Keratinocyte (primary cell): ENCODE measurements around the gene BCL2. TPM values are rescaled to one million over a fixed set of nuclear protein-coding genes. Genes with fewer than 3 reads are reported as not detected.

Source experiments
- DNase-seq: peaks from one replicate; pipeline ENCODE4 v3.0.0-alpha.2; 2011; ENCODE audit warnings: low read depth, missing footprints, low spot score
- FAIRE-seq: peaks from 2 replicates; lab custom pipeline; 2011; peaks lifted over from hg19 to GRCh38; lab: Jason Lieb, UNC
- H2AFZ ChIP-seq: 2 replicates; pipeline ENCODE4 v1.6.0; 2012; ENCODE audit warnings: low read length, control low read depth, inconsistent platforms; ENCODE audit not compliant: control insufficient read depth
- H3K27ac ChIP-seq: 2 replicates; pipeline ENCODE4 v1.5.1; 2011; ENCODE audit warnings: low read length; ENCODE audit not compliant: control insufficient read depth, insufficient read depth
- H3K27me3 ChIP-seq: 3 replicates; pipeline ENCODE4 v1.6.0; 2011; ENCODE audit warnings: low read length; ENCODE audit not compliant: control insufficient read depth, insufficient read depth; ENCODE audit errors: extremely low read depth
- H3K36me3 ChIP-seq, 2 experiments: 2 replicates in 1 of 2; 3 replicates in 1 of 2; pipeline ENCODE4 v1.5.1; 2011; ENCODE audit warnings: low read length in 2 of 2, mild to moderate bottlenecking in 1 of 2; ENCODE audit not compliant: control insufficient read depth in 2 of 2, insufficient read depth in 2 of 2; ENCODE audit errors: extremely low read depth in 1 of 2
- H3K4me1 ChIP-seq: 3 replicates; pipeline ENCODE4 v1.5.1; 2011; ENCODE audit warnings: low read length; ENCODE audit not compliant: control insufficient read depth, insufficient read depth; ENCODE audit errors: extremely low read depth
- H3K4me2 ChIP-seq: 3 replicates; pipeline ENCODE4 v1.6.0; 2011; ENCODE audit warnings: low read depth, low read length; ENCODE audit not compliant: control insufficient read depth, insufficient read depth; ENCODE audit errors: extremely low read depth
- H3K4me3 ChIP-seq, 3 experiments: fragments of 200-600 bp in 1 of 3; sonication (generic) in 1 of 3; 2 replicates in 2 of 3; 3 replicates in 1 of 3; pipeline ENCODE4 v1.5.1; 2011 to 2016; ENCODE audit warnings: low read length in 3 of 3, mild to moderate bottlenecking in 3 of 3, control low read depth in 2 of 3, inconsistent platforms in 1 of 3, low read depth in 1 of 3, mixed read lengths in 1 of 3, mixed run types in 1 of 3, moderate library complexity in 1 of 3; ENCODE audit not compliant: control insufficient read depth in 2 of 3, insufficient read depth in 2 of 3; ENCODE audit errors: extremely low read depth in 1 of 3
- H3K79me2 ChIP-seq: 2 replicates; pipeline ENCODE4 v1.6.0; 2012; ENCODE audit warnings: low read length; ENCODE audit not compliant: control insufficient read depth, insufficient read depth
- H3K9ac ChIP-seq: 3 replicates; pipeline ENCODE4 v1.6.0; 2011; ENCODE audit warnings: low read length; ENCODE audit not compliant: control insufficient read depth, insufficient read depth; ENCODE audit errors: extremely low read depth
- H3K9me1 ChIP-seq: 3 replicates; pipeline ENCODE4 v1.6.0; 2011; ENCODE audit warnings: low read length; ENCODE audit not compliant: control insufficient read depth, insufficient read depth; ENCODE audit errors: extremely low read depth
- H3K9me3 ChIP-seq: 2 replicates; pipeline ENCODE4 v1.5.1; 2012; ENCODE audit warnings: low read depth, low read length; ENCODE audit not compliant: control insufficient read depth
- H4K20me1 ChIP-seq: 3 replicates; pipeline ENCODE4 v1.6.0; 2011; ENCODE audit warnings: low read length; ENCODE audit not compliant: control insufficient read depth, insufficient read depth; ENCODE audit errors: extremely low read depth
- EZH2 ChIP-seq: IDR thresholded peaks from one replicate; pipeline ENCODE4 v1.6.1; 2012; ENCODE audit warnings: inconsistent platforms, mild to moderate bottlenecking, low read length, moderate library complexity
- dilution Hi-C: fragments of 300-500 bp; cut with MboI; formaldehyde crosslinking; loops from one replicate; pipeline ENCODE4 v1.7.0; 2020; ENCODE audit warnings: low sequenced_read_pairs; ENCODE audit not compliant: extremely low pct_ligation_motif_present
- polyA plus RNA-seq, 5 experiments: library from polyadenylated mRNA; depleted of rRNA in 3 of 5; stranded (reverse) in 3 of 5; stranded (forward) in 1 of 5; unstranded in 1 of 5; fragments of >200 nt; gene quantifications; 1 replicate in 1 of 5; 2 replicates in 3 of 5; 3 replicates in 1 of 5; pipeline versions ENCODE4 v1.2.1 to v1.2.3, GENCODE V29; 2011 to 2012; ENCODE audit warnings: missing spikeins in 2 of 5, low read depth in 1 of 5, low replicate concordance in 1 of 5
- TF ChIP-seq, protein P1 (sequence below), 3 experiments: IDR thresholded peaks in 1 of 3; conservative IDR thresholded peaks in 1 of 3; optimal IDR thresholded peaks in 1 of 3; 2 replicates in 2 of 3; 3 replicates in 1 of 3; pipeline versions ENCODE3 to v1.5.1; 2011; ENCODE audit warnings: low read length in 3 of 3, mild to moderate bottlenecking in 3 of 3, moderate library complexity in 2 of 3, control low read depth in 1 of 3, inconsistent platforms in 1 of 3; ENCODE audit not compliant: insufficient read depth in 2 of 3; ENCODE audit errors: extremely low read depth in 1 of 3

The BCL2 gene
- polyA plus RNA-seq, 1 donor (not counting 4 experiments of a cell fraction or from before 2014, with no cell fraction given), result 0.30 TPM

- Histone ChIP-seq H3K36me3 (no peaks in the 10 kb centered on the region), H3K9me3 (no peaks in the 10 kb centered on the region), H4K20me1 (no peaks in the 10 kb centered on the region), H3K9ac (no peak overlapping the region), H3K4me3 (no peak overlapping the region), H3K4me2 (no peak overlapping the region), H3K27me3 (no peaks in the 10 kb centered on the region), H3K9me1 (no peaks in the 10 kb centered on the region), H3K4me1 (no peaks in the 10 kb centered on the region), H3K27ac (no peak overlapping the region), H3K79me2 (no peaks in the 10 kb centered on the region), H2AFZ (no peak overlapping the region)
- peak; percentile 32 for FAIRE-seq
- TF ChIP-seq, protein P1, sequence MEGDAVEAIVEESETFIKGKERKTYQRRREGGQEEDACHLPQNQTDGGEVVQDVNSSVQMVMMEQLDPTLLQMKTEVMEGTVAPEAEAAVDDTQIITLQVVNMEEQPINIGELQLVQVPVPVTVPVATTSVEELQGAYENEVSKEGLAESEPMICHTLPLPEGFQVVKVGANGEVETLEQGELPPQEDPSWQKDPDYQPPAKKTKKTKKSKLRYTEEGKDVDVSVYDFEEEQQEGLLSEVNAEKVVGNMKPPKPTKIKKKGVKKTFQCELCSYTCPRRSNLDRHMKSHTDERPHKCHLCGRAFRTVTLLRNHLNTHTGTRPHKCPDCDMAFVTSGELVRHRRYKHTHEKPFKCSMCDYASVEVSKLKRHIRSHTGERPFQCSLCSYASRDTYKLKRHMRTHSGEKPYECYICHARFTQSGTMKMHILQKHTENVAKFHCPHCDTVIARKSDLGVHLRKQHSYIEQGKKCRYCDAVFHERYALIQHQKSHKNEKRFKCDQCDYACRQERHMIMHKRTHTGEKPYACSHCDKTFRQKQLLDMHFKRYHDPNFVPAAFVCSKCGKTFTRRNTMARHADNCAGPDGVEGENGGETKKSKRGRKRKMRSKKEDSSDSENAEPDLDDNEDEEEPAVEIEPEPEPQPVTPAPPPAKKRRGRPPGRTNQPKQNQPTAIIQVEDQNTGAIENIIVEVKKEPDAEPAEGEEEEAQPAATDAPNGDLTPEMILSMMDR (optimal IDR thresholded peaks at IDR 0.05 in 1 of 3, IDR thresholded peaks at IDR 0.05 in 1 of 3, conservative IDR thresholded peaks at IDR 0.05 in 1 of 3; ENCODE audit: extremely low read depth in 1 of 3, insufficient read depth in 2 of 3, low read length in 3 of 3), result no peak
- TF ChIP-seq EZH2, result no peak
- dilution Hi-C loops, result no loop called here
- no peak for DNase-seq
Measured at GRCh38 chr18:63218472-63218871, 101.1 kb downstream of the BCL2 start.

GRCh38 chr18:63216516-63217311 is 102.9 kb downstream of the BCL2 start:
- H3K4me1 ChIP-seq, result no peaks in the 10 kb centered on the region
- dilution Hi-C loops, result no loop called here
- H3K36me3 ChIP-seq, result no peaks in the 10 kb centered on the region
- TF ChIP-seq EZH2, result no peak
- TF ChIP-seq, protein P1 (optimal IDR thresholded peaks at IDR 0.05 in 1 of 3, IDR thresholded peaks at IDR 0.05 in 1 of 3, conservative IDR thresholded peaks at IDR 0.05 in 1 of 3; ENCODE audit: extremely low read depth in 1 of 3, insufficient read depth in 2 of 3, low read length in 3 of 3), result no peak
- H4K20me1 ChIP-seq, result no peaks in the 10 kb centered on the region
- FAIRE-seq, result no peak
- H3K9ac ChIP-seq, result no peak overlapping the region
- H2AFZ ChIP-seq, result no peak overlapping the region
- H3K27me3 ChIP-seq, result no peaks in the 10 kb centered on the region
- H3K79me2 ChIP-seq, result no peaks in the 10 kb centered on the region
- H3K4me3 ChIP-seq, result no peak overlapping the region
- H3K4me2 ChIP-seq, result no peak overlapping the region
- no peaks in the 10 kb centered on the region for H3K9me3 ChIP-seq
- H3K9me1 ChIP-seq, result no peaks in the 10 kb centered on the region
- no peak overlapping the region for H3K27ac ChIP-seq
- no peak for DNase-seq
